Testis (tissue), 2 donors: ENCODE measurements around the gene SALL3.

ENCODE experiments used
- POLR2A ChIP-seq: fragments of 450-650 bp; IDR thresholded peaks from one replicate; pipeline ENCODE4 v1.6.1; 2017; ENCODE audit warnings: antibody characterized with exemption, mild to moderate bottlenecking, moderate library complexity
- TF ChIP-seq, protein P1 (sequence below), 3 experiments: fragments of 450-650 bp in 2 of 3; fragments of 200-600 bp in 1 of 3; sonication (generic) in 1 of 3; IDR thresholded peaks; one replicate each; pipeline ENCODE4 v1.5.1; 2016 to 2019; ENCODE audit warnings: antibody characterized with exemption in 3 of 3, mild to moderate bottlenecking in 2 of 3, moderate library complexity in 1 of 3

DNA sequence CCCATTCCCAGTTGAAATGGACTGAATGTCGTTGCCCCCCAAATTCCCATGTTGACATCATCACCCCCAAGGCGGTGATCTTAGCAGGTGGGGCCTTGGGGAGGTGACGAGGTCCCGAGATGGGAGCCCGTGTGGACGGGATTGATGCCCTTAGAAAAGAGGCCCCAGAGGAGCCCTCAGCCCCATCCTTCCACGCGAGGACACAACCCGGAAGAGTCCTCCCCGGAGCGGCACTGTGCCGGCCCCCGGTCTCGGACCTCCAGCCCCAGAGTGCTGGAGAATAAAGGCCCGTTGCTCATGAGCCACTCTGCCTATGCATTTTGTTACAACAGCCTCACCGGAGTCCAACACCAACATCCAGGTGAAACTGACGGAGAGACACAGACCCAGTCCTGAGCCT is 30.4 kb upstream of the SALL3 start:
- TF ChIP-seq, protein P1, sequence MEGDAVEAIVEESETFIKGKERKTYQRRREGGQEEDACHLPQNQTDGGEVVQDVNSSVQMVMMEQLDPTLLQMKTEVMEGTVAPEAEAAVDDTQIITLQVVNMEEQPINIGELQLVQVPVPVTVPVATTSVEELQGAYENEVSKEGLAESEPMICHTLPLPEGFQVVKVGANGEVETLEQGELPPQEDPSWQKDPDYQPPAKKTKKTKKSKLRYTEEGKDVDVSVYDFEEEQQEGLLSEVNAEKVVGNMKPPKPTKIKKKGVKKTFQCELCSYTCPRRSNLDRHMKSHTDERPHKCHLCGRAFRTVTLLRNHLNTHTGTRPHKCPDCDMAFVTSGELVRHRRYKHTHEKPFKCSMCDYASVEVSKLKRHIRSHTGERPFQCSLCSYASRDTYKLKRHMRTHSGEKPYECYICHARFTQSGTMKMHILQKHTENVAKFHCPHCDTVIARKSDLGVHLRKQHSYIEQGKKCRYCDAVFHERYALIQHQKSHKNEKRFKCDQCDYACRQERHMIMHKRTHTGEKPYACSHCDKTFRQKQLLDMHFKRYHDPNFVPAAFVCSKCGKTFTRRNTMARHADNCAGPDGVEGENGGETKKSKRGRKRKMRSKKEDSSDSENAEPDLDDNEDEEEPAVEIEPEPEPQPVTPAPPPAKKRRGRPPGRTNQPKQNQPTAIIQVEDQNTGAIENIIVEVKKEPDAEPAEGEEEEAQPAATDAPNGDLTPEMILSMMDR (IDR thresholded peaks at IDR 0.05), result no peak
- no peak for TF ChIP-seq POLR2A
